Glomerular endothelial cell (primary cell): ENCODE results near the gene INPP5A. TPM values are rescaled to one million over a fixed set of nuclear protein-coding genes. Genes with fewer than 3 reads are reported as not detected.

ENCODE experiments used
- DNase-seq: peaks from one replicate; pipeline ENCODE4 v3.0.0-alpha.2; 2011; ENCODE audit warnings: low read depth, low spot score; ENCODE audit errors: extremely low read depth
- total RNA-seq: library from RNA; depleted of rRNA; stranded (reverse); fragments of >200 nt; gene quantifications from 2 replicates; pipeline ENCODE4 v1.2.3, GENCODE V29; 2015

INPP5A gene
- total RNA-seq, 1 donor from 2014 or later = 43.9 TPM

DNA sequence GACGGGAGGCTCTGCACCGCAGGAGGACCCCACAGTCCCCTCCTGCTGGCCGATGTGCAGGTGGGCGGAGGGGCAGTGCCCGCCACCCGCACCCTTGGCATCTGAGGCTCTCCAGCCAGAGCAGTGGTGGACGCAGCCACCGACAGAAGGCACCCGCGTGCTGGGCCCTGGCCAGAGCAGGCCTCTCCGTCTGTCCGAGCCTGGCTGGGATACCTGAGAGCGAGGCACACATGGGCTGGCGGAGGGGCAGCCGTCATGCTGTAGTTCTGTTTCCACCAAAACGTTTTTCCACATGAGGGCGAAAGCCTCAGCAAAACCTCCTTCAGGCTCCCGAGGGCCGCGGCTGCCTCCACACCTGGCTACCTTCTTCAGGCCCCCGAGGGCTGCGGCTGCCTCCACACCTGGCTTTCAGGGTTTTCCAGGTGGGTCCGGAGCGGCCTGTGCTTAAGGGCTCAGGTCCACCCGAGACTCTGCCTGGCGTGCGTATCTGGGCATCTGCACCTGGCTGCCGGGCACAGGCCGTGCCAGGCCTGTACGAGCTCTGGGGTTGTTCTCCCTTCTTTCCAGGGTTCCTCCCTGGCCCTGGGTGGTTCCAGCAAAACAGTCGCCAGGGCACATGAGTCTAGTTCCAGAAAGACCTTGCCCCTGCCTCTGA lies 115.5 kb downstream of the INPP5A start:
- no peak for DNase-seq

DNA sequence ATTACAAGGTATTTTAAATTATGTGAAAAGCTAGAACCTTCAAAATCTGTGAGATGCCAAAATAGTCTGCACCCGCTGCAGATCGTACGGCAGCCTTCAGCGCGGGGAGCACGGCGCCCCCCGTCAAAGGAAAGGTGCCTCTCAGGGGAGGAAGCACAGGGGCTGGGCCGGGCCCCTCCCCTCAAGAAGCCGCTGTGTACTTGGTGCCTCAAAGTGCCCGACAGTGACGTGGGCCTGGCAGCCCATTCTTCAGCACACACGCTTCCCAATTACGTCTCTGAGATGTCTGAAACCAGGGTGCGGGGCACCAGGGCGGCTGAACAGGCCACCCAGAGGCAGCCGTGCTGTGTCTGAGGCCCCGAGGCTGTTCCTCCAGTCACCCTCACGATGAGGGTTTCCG lies 116.1 kb downstream of the INPP5A start:
- no peak for DNase-seq

DNA sequence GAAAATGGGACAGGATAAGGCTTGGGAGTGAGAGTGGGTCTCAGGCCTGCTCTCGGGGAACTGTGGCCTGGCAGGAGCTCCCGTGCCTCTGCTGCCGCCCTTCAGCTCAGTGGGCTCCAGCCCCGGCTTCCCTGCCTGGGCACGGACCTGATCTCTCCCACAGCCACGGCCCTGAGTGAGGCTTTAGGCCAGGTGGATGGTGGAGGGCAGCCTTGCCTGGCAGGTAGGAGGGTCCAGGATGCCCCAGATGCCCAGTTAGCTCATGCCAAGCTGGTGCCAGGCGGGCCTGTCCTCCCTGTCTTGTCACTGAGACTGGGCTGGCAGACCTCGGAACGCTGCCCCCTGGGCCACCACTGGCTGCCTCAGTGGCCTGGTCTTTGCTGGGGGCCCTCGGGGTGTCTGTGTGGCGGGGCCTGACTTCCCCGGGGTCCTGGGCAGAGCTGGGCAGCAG lies 116.6 kb downstream of the INPP5A start:
- DNase-seq = no peak

DNA sequence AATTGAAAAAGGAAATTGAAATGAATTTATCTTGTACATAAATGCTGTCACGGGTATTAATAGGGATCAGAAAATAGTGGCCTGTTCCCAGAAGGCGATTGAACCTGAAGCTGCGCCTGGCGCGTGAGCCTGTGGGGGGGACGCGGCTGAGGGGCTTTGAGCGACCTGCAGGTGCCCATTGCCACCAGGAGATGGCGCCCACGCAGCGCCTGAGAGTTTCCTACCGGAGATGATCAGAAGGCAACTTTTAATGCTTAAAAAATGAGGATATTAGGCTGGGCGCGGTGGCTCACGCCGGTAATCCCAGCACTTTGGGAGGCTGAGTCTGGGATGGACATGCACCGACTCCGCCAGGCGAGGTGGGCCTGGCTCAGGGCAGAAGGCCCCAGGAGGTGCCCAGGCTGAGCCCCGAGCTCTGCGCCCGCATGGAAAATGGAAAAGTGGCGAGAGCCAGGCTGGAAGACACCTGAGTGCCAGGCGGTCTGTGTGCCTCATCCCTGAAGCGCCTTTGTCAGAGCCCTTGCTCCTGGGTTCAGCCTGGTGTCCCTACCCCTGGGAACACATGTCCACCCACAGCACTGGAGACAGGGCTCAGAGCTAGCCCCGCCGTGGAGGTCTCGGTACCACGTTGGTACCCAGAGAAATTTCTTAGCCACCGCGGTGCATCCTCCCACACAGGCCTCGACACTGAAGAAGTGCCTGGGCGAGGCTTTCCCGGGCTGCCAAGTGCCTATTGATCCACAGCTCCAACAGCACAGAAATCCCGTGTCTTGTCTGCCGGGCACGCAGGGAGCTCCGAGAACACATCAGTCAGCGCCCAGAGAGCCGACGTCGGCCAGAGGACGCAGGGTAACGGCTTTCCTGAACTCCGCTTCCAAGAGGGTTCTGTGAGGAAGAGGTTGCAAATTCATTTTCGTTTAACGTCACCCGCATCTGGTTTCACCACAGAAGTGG lies 117.4 kb downstream of the INPP5A start:
- DNase-seq = no peak

DNA sequence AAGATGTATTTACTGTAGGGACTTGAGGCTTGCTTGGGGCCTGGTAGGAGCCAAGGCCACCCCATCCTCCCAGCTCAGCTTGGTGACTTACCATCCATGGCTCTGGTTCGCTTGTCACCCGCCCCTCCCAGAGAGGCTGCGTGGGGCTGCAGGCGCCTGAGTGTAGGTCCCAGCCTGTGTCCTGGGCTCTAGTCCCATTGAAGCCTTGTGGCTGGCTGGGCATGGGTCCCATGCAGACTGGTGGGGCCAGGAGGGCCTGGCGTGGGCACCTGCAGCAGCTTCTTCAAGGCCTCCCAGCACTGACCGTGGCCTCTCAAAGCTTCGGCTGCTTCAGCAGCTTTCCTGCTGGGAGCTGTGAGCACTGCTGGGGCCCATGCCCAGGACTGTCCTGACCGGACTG lies 118.1 kb downstream of the INPP5A start:
- DNase-seq = no peak

DNA sequence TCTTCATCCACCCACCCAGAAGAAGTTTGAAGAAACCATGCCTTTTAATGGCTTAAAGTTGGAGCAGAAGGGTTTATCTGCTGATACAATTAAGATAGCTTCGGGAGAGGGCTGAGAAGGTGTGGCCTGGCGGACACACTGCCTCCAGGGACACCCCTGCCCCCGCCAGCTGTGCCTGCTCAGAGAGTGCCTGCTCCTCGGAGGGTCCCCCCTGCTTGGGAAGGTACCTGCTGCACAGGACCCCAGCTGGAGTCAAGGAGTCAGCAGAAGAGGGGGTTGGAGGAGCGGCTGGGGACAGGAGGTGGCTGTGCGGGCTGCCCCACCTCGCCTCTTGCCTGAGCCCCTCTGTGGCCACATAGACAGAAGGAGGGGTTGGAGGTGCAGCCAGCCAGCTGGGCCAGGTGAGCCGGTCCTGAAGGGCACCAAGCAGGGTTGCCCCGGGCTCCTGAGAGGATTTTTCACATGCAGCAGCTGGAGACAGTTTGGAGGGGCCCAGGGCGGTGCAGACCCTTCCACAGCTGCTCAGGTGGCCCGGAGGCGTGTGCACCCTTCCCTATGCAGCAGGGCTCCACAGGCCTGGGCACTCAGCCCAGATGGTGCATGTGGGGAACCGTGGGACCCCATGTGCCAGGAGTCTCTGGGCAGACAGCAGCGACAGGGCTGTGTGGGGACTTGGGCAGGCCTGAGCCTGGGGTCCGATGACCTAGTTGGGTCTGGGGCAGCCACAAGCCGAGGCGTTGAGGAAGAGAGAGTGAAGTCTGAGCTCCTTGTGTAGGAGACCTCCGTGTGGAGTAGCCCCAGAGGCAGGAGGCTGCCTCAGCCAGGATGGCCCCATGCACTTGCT lies 118.9 kb downstream of the INPP5A start:
- no peak for DNase-seq

DNA sequence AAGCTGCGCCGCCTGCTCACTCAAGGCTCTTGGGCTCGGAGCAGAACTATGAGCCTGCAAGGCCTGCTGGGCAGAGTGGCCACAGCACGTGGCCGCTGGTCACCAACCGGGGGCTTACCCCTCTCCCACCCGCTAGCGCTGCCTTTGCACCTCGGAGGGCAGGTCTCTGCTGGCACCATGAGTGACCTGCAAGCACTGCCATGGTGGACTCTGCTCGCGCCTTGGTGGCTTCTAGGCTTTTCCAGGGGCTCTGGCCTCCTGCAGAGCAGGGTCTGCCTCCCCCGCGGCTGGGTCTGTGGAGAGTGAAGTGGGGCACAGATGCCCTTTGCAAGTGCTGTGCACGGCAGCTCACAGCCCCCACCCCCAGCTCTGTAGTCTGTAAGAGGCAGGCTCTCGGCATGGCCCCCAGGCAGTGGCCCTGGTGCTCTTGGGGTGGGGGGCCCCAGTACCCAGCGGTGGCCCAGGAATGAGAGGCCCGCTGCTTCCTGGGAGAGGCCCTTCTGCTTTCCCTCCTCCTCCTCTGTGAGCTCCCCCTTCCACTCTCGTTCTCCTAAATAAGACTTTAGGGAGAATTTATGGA lies 119.6 kb downstream of the INPP5A start:
- no peak for DNase-seq

DNA sequence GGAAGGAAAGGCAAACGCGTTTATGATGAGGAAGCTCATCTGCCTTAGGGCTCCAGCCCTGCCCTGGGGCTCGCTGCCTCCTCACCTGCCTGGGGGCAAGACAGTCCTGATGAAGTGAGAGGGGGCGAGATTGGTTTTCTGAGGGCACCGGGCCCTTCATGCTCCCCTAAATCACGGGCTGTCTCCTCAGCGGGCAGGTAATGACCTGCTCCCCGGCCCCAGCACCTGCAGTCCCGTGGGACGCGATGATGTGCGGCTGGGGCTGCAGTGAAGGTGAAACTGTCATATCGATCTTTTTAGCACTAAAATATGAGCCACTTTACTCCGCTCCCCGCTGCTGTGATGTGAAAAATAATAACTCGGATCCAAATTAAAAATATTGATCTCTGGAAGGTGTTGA lies 120.2 kb downstream of the INPP5A start:
- no peak for DNase-seq

DNA sequence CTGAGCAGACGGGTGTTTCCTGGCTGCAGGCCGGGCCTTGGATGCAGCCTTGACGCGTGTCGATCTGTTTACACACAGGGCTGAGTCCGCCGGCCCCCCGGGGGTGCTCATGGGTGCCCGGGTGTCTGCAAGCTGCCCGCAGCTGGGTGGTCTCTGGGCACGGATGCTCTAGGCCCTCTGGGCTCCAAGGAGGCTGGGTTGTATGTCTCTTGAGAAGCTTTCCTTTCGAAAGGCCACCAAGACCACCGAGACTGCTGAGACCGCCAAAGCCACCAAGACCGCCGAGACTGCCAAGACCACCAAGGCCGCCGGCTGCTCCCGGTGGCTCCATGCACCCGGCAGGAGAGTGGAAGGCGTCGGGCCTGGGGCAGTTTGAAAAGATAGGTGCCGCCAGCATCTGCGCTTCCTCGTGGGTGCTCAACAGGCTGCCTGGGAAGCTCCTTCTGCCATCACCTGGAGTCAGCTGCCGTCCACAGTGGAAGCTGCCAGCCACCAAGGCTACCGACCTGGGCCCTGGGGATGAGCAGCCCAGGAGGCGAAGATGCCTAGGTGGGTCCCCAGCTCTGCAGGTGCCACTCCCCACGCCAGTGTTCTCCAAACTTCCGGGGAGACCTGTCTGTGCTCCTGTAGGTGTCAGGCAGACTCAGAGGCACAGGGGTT lies 121.1 kb downstream of the INPP5A start:
- DNase-seq = no peak

DNA sequence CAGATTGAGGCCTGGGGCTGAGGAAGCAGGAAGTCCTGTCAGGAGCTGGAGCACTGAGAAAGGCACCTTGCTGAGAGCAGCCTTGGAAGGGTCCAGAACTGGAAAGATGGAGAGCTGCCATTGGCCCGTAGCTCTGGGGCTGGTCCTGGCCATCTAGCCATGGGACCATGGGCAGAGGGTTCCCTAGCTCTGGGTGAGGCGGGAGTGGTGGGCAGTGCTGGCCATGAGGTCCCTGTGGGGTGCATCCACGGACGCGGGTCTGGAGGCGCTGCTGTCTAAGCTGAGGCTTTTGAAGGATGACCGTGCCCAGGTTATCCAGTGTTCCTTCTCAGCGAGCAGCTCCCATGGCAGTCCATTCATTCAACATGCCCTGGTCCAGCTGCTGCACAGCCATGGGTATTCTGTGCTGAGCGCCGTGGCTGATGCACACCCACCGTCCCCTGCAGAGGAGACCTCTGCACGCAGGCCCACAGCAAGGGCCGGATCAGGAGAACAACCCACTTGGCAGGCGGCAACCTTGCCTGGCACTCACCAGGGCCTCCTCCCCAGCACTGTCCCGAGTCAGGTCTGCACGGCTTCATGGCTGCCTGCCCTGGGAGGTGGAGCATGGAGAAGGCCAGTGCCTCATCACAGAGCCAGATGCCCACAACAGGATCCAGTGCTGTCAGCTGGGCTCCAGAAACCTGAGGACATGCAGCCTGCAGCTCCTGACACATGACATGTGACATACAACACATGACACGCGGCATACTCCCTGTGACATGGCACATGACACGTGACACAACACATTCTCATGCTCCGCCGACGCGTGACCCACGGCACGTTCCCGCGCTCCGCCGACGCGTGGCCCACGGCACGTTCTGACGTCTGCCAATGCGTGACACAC lies 121.9 kb downstream of the INPP5A start:
- DNase-seq = no peak

DNA sequence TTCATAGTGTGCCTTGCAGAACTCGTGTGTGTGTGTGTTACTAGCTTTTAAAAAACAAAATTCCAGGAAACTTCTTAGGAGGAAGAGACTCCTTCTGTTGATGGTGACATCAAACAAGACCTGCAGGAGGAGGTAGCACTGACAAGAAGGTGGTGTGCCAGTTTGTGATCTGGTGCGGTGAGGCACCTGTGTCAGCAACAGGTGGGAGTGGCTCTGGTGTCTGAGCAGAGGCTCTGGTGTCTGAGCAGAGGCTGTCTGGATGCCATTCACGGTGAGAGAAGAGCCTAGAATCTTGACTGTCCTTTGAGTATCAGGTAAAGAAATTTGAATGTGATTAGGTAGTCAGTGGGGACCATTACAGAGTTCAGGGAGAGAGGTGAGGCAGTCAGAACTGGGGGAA lies 122.8 kb downstream of the INPP5A start:
- no peak for DNase-seq

DNA sequence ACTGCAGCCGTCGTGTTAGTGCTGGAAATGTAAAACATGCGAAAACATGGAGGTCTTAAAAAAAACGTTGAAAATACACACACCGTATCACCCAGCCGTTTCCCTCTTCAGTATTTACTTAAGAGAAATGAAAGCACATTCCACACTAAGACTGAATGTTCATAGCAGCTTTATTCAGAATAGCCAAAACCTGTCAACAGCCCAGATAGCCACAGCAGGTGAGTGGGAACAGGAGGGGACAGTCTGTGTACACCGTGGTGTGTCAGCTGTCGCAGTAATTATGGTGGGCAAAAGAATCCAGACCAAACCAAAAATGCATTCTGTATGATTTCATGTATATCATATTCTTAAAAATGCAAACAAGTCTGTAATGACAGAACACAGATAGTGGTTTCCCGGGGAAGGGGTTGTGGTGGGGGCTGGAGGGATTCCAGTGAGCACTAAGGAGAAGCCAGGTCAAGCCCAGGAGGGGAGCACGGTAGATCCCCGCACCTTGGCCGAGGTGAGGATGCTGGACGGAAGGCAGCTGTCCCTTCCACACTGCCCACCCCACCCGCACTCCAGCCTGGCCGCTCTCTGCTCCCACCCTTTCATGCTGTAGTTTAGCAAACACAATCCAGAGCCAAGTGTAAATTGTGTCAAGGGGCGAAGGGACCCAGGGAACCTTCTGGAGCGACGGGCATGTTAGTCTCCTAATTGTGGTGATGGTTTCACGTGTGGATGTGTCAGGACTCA lies 124.8 kb downstream of the INPP5A start:
- no peak for DNase-seq

DNA sequence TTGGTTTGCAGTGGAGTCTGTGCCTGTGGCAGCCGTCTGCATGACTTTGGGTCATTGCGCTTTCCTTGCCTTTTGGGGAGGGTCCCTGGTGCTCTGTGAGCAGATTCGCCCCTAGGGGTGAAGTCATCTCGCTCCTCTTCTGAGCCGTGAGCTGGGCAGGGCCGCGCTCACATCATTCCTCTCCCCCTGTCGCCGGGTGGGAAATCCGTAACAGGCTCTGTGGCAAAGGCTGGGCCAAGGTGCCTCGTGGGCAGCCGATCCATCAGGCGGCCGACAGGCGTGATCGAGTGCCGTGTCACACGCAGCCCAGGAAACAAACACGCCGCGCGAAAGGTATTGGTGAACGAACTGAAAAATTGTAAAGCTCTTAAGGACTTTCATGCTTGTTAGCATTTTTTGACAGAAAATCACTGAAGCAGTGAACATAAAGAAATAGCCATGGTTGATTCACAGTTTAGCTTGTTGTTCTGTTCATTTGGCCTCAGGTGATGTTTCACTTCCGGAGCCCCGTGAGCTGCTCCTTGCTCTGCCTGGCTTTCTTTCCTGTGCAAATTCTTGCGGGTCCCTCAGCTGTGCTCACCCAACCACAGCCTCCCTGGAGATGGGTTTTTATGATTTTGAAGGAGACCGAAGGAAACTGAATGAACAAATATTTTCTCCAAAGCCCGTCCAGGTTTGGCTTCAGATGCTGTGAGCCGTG lies 126.2 kb downstream of the INPP5A start:
- no peak for DNase-seq

DNA sequence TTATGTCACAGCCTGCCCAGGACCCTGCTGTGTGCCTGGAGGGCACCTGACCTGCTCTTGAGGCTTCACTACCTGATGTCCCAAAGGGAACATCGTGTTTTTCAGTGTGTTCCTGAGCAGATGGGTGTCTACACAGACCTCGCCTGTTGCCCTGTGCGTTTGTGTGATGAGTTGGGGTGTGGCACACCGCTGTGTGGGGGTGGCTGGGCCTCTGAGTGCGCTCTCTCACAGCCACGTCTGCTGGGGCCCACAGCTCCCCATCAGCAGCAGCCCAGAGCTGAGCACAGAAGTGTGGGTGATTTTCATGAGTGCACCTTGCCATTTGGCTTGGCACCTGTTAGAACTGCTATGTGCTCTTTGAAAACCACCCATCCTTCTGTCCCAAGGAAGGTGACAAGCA lies 126.8 kb downstream of the INPP5A start:
- no peak for DNase-seq

DNA sequence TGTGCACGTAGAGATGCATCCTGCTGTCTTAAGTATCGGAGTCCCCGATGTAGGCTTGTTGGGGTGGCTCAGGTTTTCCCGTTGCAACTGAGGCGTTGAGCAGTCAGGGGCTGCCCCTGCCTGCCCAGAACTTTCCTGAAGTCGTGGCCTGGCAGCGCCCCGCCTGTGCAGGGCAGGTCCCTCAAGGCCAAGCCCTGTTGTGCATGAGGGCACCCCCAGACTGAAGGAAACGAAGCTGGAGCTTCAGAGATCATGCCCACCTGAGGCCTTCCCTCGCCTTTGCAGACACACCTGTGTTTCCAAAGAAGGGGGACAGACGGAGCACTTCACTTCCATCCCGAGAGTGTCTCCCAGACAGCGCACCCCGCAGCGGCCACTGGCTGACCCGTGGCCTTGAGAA lies 127.3 kb downstream of the INPP5A start:
- no peak for DNase-seq

DNA sequence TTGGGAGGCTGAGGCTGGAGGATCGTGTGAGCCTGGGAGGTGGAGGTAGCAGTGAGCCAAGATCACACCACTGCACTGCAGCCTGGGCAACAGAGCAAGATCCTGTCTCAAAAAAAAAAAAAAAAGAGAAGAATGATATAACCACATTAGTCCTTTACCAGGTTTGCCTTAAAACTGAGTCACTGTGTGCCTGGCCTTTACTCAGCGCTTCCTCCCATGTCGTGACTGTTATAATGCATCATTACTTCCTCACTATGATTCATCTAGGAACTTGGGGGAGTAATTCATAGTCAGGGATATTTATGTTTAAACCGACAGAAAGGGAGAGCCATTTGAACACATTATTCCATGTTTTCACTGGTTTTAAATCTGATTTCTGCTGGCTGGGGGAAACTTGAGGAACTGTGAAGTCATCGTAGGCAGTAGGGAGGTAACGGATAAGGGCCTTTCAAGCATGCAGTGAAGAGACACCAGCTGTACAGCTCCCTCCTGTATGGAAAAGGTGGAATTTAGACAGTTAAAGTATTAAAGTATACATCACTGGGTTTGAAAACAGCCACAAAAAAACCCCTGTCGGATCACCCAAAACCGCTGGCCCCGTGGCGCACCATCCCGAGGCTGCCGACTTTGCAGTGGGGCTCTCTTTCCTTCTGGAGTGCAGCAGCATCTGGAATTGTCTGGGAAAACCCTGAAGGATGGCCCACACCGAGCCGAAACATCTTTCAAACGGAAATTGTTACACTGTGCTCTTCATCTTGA lies 128.5 kb downstream of the INPP5A start:
- peak; percentile 87 for DNase-seq

DNA sequence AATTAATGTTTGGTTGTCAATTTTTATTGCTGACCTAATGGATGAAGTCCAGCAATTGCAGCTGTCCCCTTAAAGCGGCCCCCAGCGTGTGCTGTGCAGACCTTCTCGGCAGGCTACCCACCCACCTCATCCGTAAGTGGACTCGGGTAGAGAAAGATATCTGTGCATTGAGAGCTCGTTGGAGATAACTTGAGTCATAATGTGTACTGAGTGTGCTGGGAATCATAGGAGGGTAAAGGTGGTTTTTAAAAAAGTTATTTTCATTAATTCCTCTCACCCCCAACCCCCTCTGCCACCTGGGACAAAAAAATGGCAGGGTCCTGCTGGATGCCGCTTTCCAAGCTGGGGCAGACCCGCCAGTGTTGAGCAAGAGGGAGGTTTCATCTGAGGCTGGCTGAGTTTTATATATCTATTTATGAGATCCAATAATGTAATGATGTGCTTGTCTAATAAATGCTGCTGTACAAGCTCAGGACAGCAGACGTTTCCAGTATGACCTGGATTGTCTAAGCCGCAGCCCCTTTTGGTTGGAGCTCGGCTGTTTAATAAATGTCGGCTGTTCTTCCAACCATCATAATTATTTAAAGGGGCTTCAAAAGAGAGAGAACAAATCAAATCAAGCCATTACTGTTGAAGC lies 129.2 kb downstream of the INPP5A start:
- no peak for DNase-seq
